SK-N-SH treated with all-trans-retinoic acid at 6 μM for 48 hours (cell line): ENCODE results near the gene BEGAIN.
"Not testable (repeated sequence)": the region's sequence is repeated elsewhere in the genome, so short reads cannot be mapped to it uniquely, and the experiment has no call there.

ENCODE experiments used
- ATAC-seq: fragments of 200-7000 bp; cut with Tn5 transposase; 3 replicates; pipeline ENCODE4 v1.9.1; 2020; ENCODE audit warnings: mild to moderate bottlenecking, moderate library complexity
- ARNTL ChIP-seq: fragments of 450-650 bp; formaldehyde crosslinking; IDR thresholded peaks from 2 replicates; pipeline ENCODE4 v1.5.0; 2020; ENCODE audit warnings: low read depth, mild to moderate bottlenecking, moderate library complexity, borderline replicate concordance
- CSDC2 ChIP-seq: fragments of 250-450 bp; sonication (Bioruptor Pico); IDR thresholded peaks from 2 replicates; pipeline ENCODE4 v1.5.0; 2020; ENCODE audit warnings: mild to moderate bottlenecking, moderate library complexity
- ESRRG ChIP-seq: fragments of 250-450 bp; sonication (Bioruptor Pico); IDR thresholded peaks from 2 replicates; pipeline ENCODE4 v1.6.1; 2021; ENCODE audit warnings: mild to moderate bottlenecking
- GLIS3 ChIP-seq: fragments of 250-450 bp; sonication (Bioruptor Pico); IDR thresholded peaks from 2 replicates; pipeline ENCODE4 v1.5.0; 2020; ENCODE audit warnings: mild to moderate bottlenecking, moderate library complexity
- ISL1 ChIP-seq: fragments of 250-450 bp; sonication (Bioruptor Pico); IDR thresholded peaks from 2 replicates; pipeline ENCODE4 v2.1.2; 2022; ENCODE audit warnings: mild to moderate bottlenecking, moderate library complexity
- OSR1 ChIP-seq: fragments of 250-450 bp; sonication (Bioruptor Pico); IDR thresholded peaks from 2 replicates; pipeline ENCODE4 v1.8.0; 2022; ENCODE audit warnings: moderate library complexity, mild to moderate bottlenecking, inconsistent platforms
- RARB ChIP-seq: fragments of 250-450 bp; sonication (Bioruptor Pico); IDR thresholded peaks from 2 replicates; pipeline ENCODE4 v1.8.0; 2021; ENCODE audit warnings: mild to moderate bottlenecking, moderate library complexity
- SNAI2 ChIP-seq: fragments of 250-450 bp; sonication (Bioruptor Pico); IDR thresholded peaks from 2 replicates; pipeline ENCODE4 v1.5.0; 2020; ENCODE audit warnings: mild to moderate bottlenecking, moderate library complexity
- TCF4 ChIP-seq: fragments of 250-450 bp; sonication (Bioruptor Pico); IDR thresholded peaks from 2 replicates; pipeline ENCODE4 v1.8.0; 2021; ENCODE audit warnings: mild to moderate bottlenecking, moderate library complexity, borderline replicate concordance
- TOX ChIP-seq: fragments of 250-450 bp; sonication (Bioruptor Pico); IDR thresholded peaks from 2 replicates; pipeline ENCODE4 v1.8.0; 2021; ENCODE audit warnings: mild to moderate bottlenecking, moderate library complexity, borderline replicate concordance
- ZC3H10 ChIP-seq: fragments of 250-450 bp; sonication (Bioruptor Pico); IDR thresholded peaks from 2 replicates; pipeline ENCODE4 v1.5.1; 2021; ENCODE audit warnings: mild to moderate bottlenecking, moderate library complexity
- ZFP3 ChIP-seq: fragments of 250-450 bp; sonication (Bioruptor Pico); IDR thresholded peaks from 2 replicates; pipeline ENCODE4 v1.5.0; 2020; ENCODE audit warnings: mild to moderate bottlenecking, moderate library complexity
- ZFP30 ChIP-seq: fragments of 450-650 bp; formaldehyde crosslinking; IDR thresholded peaks from 2 replicates; pipeline ENCODE4 v1.5.0; 2022; ENCODE audit warnings: mild to moderate bottlenecking, moderate library complexity
- ZNF565 ChIP-seq: fragments of 450-650 bp; formaldehyde crosslinking; conservative IDR thresholded peaks from 2 replicates; pipeline ENCODE4 v1.5.0; 2020; ENCODE audit warnings: low read depth, mild to moderate bottlenecking, moderate library complexity
- ZNF8 ChIP-seq: fragments of 450-650 bp; formaldehyde crosslinking; IDR thresholded peaks from 2 replicates; pipeline ENCODE4 v1.5.0; 2020; ENCODE audit warnings: mild to moderate bottlenecking, moderate library complexity
- TF ChIP-seq, protein P1 (sequence below): fragments of 250-450 bp; sonication (Bioruptor Pico); IDR thresholded peaks from 2 replicates; pipeline ENCODE4 v1.8.0; 2021; ENCODE audit warnings: low read depth, mild to moderate bottlenecking, moderate library complexity, borderline replicate concordance
- TF ChIP-seq, protein P2 (sequence below): fragments of 250-450 bp; sonication (Bioruptor Pico); IDR thresholded peaks from 2 replicates; pipeline ENCODE4 v1.5.0; 2020; ENCODE audit warnings: mild to moderate bottlenecking, moderate library complexity
- TF ChIP-seq, protein P3 (sequence below): fragments of 250-450 bp; sonication (Bioruptor Pico); IDR thresholded peaks from 2 replicates; pipeline ENCODE4 v1.5.1; 2020; ENCODE audit warnings: low read depth, mild to moderate bottlenecking, moderate library complexity
- TF ChIP-seq, protein P4 (sequence below): fragments of 250-450 bp; sonication (Bioruptor Pico); IDR thresholded peaks from 2 replicates; pipeline ENCODE4 v1.8.0; 2020; ENCODE audit warnings: mild to moderate bottlenecking, moderate library complexity, borderline replicate concordance
- TF ChIP-seq, protein P5 (sequence below): fragments of 250-450 bp; sonication (Bioruptor Pico); IDR thresholded peaks from 2 replicates; pipeline ENCODE4 v1.5.1; 2021; ENCODE audit warnings: mild to moderate bottlenecking, moderate library complexity

Gene BEGAIN

DNA sequence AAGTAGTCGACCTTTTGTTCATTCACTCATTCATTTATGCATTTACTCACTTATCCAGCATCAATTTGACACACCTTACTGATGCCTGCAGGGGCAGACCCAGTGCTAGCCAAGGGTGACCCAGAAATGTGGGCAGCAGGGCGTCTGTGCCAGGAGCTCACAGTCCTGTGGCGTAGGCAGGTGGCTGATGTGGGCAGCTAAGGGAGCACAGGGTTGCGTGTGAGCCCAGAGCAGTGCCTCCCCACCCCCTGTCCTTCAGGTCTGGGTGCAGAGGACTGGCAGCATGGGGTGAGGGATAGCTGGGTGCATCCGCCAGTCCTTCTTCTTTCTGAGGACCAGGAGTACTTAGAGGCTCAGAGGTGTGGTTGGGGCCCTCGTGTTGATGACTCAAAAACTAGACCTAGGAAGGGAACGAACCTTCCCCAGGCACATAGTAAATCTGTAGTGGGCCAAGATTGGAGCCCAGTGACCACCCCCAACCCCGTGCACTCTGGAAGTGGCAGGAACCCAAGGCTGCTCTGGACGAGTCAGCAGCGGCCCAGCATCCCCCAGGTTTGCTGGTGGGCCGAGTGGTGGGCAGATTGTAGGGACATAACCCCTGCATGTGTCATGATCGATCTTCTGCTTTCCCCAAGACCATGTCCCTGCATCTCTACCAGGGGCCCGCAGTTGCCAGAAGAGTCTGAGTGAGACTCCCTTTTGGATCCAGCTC, 63.9 kb downstream of the BEGAIN start:
- ATAC-seq: no peak
- TF ChIP-seq, protein P1, sequence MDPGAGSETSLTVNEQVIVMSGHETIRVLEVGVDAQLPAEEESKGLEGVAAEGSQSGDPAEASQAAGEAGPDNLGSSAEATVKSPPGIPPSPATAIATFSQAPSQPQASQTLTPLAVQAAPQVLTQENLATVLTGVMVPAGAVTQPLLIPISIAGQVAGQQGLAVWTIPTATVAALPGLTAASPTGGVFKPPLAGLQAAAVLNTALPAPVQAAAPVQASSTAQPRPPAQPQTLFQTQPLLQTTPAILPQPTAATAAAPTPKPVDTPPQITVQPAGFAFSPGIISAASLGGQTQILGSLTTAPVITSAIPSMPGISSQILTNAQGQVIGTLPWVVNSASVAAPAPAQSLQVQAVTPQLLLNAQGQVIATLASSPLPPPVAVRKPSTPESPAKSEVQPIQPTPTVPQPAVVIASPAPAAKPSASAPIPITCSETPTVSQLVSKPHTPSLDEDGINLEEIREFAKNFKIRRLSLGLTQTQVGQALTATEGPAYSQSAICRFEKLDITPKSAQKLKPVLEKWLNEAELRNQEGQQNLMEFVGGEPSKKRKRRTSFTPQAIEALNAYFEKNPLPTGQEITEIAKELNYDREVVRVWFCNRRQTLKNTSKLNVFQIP (CRISPR knock-in tag): no peak
- TF ChIP-seq SNAI2 (CRISPR knock-in tag) (no peak), ZFP30 (no peak), ZFP3 (no peak), ZC3H10 (no peak), CSDC2 (CRISPR knock-in tag) (no peak), ESRRG (no peak), TCF4 (CRISPR knock-in tag) (no peak)
- TF ChIP-seq, protein P2, sequence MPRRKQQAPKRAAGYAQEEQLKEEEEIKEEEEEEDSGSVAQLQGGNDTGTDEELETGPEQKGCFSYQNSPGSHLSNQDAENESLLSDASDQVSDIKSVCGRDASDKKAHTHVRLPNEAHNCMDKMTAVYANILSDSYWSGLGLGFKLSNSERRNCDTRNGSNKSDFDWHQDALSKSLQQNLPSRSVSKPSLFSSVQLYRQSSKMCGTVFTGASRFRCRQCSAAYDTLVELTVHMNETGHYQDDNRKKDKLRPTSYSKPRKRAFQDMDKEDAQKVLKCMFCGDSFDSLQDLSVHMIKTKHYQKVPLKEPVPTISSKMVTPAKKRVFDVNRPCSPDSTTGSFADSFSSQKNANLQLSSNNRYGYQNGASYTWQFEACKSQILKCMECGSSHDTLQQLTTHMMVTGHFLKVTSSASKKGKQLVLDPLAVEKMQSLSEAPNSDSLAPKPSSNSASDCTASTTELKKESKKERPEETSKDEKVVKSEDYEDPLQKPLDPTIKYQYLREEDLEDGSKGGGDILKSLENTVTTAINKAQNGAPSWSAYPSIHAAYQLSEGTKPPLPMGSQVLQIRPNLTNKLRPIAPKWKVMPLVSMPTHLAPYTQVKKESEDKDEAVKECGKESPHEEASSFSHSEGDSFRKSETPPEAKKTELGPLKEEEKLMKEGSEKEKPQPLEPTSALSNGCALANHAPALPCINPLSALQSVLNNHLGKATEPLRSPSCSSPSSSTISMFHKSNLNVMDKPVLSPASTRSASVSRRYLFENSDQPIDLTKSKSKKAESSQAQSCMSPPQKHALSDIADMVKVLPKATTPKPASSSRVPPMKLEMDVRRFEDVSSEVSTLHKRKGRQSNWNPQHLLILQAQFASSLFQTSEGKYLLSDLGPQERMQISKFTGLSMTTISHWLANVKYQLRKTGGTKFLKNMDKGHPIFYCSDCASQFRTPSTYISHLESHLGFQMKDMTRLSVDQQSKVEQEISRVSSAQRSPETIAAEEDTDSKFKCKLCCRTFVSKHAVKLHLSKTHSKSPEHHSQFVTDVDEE (CRISPR knock-in tag): no peak
- TF ChIP-seq, protein P3, sequence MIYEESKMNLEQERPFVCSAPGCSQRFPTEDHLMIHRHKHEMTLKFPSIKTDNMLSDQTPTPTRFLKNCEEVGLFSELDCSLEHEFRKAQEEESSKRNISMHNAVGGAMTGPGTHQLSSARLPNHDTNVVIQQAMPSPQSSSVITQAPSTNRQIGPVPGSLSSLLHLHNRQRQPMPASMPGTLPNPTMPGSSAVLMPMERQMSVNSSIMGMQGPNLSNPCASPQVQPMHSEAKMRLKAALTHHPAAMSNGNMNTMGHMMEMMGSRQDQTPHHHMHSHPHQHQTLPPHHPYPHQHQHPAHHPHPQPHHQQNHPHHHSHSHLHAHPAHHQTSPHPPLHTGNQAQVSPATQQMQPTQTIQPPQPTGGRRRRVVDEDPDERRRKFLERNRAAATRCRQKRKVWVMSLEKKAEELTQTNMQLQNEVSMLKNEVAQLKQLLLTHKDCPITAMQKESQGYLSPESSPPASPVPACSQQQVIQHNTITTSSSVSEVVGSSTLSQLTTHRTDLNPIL (CRISPR knock-in tag): no peak

DNA sequence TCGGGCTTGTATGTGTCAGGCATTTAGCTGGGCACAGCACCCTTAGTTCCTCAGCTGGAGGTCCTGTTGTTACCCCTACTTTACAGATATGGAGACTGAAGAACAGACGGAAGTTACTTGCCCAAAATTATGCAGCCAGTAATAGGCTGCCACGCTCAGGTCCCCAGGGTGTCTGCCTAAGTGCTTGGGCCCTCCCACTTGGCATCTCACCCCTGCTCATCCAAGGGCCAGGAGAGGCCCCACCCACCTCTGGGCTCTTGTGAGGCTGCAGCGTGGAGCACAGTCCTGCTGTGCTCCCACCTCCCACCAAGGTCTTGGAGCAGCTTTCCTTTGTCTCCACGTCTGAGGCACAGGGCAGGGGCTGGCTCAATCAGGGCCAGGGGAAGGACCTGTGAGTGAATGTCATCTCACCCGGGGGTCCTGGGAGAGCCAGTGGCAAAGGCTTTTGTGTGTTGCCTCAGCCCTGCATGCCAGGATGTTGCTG, 64.6 kb downstream of the BEGAIN start:
- TF ChIP-seq TOX (CRISPR knock-in tag): no peak
- no peak for TF ChIP-seq ZNF565 (CRISPR knock-in tag)
- no peak for TF ChIP-seq CSDC2 (CRISPR knock-in tag)
- no peak for TF ChIP-seq OSR1 (CRISPR knock-in tag)
- TF ChIP-seq SNAI2 (CRISPR knock-in tag): no peak
- TF ChIP-seq ISL1 (CRISPR knock-in tag): no peak
- no peak for TF ChIP-seq GLIS3 (CRISPR knock-in tag)
- TF ChIP-seq, protein P2 (CRISPR knock-in tag): no peak
- no peak for TF ChIP-seq ARNTL (CRISPR knock-in tag)
- TF ChIP-seq, protein P4, sequence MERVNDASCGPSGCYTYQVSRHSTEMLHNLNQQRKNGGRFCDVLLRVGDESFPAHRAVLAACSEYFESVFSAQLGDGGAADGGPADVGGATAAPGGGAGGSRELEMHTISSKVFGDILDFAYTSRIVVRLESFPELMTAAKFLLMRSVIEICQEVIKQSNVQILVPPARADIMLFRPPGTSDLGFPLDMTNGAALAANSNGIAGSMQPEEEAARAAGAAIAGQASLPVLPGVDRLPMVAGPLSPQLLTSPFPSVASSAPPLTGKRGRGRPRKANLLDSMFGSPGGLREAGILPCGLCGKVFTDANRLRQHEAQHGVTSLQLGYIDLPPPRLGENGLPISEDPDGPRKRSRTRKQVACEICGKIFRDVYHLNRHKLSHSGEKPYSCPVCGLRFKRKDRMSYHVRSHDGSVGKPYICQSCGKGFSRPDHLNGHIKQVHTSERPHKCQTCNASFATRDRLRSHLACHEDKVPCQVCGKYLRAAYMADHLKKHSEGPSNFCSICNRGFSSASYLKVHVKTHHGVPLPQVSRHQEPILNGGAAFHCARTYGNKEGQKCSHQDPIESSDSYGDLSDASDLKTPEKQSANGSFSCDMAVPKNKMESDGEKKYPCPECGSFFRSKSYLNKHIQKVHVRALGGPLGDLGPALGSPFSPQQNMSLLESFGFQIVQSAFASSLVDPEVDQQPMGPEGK: no peak
- TF ChIP-seq ZNF8 (CRISPR knock-in tag): no peak
- TF ChIP-seq, protein P5, sequence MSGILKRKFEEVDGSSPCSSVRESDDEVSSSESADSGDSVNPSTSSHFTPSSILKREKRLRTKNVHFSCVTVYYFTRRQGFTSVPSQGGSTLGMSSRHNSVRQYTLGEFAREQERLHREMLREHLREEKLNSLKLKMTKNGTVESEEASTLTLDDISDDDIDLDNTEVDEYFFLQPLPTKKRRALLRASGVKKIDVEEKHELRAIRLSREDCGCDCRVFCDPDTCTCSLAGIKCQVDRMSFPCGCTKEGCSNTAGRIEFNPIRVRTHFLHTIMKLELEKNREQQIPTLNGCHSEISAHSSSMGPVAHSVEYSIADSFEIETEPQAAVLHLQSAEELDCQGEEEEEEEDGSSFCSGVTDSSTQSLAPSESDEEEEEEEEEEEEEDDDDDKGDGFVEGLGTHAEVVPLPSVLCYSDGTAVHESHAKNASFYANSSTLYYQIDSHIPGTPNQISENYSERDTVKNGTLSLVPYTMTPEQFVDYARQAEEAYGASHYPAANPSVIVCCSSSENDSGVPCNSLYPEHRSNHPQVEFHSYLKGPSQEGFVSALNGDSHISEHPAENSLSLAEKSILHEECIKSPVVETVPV (CRISPR knock-in tag): no peak
- no peak for TF ChIP-seq RARB (CRISPR knock-in tag)
- no peak for TF ChIP-seq ZC3H10
- no peak for ATAC-seq

DNA sequence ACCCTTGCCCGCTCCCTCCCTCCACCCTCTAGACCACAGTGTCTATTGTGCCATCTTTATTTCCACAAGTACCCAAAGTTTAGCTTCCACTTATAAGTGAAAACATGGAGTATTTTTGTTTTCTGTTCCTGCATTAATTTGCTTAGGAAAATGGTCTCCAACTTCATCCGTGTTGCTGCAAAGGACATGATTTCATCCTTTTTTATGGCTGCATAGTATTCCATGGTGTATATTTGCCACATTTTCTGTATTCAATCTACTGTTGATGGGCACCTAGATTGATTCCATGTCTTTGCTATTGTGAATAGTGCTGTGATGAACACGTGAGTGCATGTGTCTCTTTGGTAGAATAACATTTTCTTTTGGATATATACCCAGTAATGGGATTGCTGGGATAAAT, 81.2 kb downstream of the BEGAIN start:
- ATAC-seq: not testable (repeated sequence)
